H1 (cell line): ENCODE data around the gene ACY1. TPM values are rescaled to one million over a fixed set of nuclear protein-coding genes. Genes with fewer than 3 reads are reported as not detected.

Experiments
- CTCF ChIA-PET: fragments of 300-600 bp; sonication (Branson Sonifier 250); formaldehyde crosslinking; loops from one replicate; lab custom pipeline; 2021; ENCODE audit not compliant: partially characterized antibody; lab: Charles Lee
- POLR2A ChIA-PET: fragments of 300-600 bp; sonication (Branson Sonifier 250); formaldehyde crosslinking; loops from one replicate; lab custom pipeline; 2021; ENCODE audit warnings: inconsistent platforms; ENCODE audit not compliant: partially characterized antibody; lab: Charles Lee
- DNase-seq, 2 experiments: peaks; one replicate each; pipeline versions ENCODE4 v3.0.0 to v3.0.0-alpha.2; 2010 to 2022; ENCODE audit warnings: low spot score in 2 of 2, low read depth in 1 of 2, mixed read lengths in 1 of 2
- FAIRE-seq: peaks from 2 replicates; lab custom pipeline; 2011; peaks lifted over from hg19 to GRCh38; lab: Jason Lieb, UNC
- H2AFZ ChIP-seq: 2 replicates; pipeline ENCODE4 v1.8.1; 2012; ENCODE audit warnings: low read length, inconsistent platforms
- H2AK5ac ChIP-seq: 2 replicates; pipeline ENCODE4 v1.6.1; 2013; ENCODE audit warnings: low read depth, low read length
- H2BK120ac ChIP-seq: replicated peaks from 2 replicates; pipeline ENCODE3; 2013; ENCODE audit warnings: low read depth, low read length, inconsistent platforms
- H2BK12ac ChIP-seq: 2 replicates; pipeline ENCODE4 v1.6.1; 2013; ENCODE audit warnings: low read depth, low read length
- H2BK15ac ChIP-seq: 2 replicates; pipeline ENCODE4 v1.6.1; 2013; ENCODE audit warnings: low read length
- H2BK20ac ChIP-seq: 2 replicates; pipeline ENCODE4 v1.6.1; 2013; ENCODE audit warnings: low read length
- H2BK5ac ChIP-seq: 2 replicates; pipeline ENCODE4 v1.6.1; 2013; ENCODE audit warnings: low read depth, low read length
- H3K14ac ChIP-seq: 2 replicates; pipeline ENCODE4 v1.6.1; 2013; ENCODE audit warnings: inconsistent platforms; ENCODE audit not compliant: insufficient read length
- H3K18ac ChIP-seq: 2 replicates; pipeline ENCODE4 v1.6.1; 2013; ENCODE audit warnings: low read length; ENCODE audit errors: extremely low read depth
- H3K23ac ChIP-seq: 2 replicates; pipeline ENCODE4 v1.6.1; 2013; ENCODE audit warnings: inconsistent platforms; ENCODE audit not compliant: insufficient read length
- H3K23me2 ChIP-seq: 2 replicates; pipeline ENCODE4 v1.6.1; 2013; ENCODE audit warnings: low read depth, low read length
- H3K27ac ChIP-seq: 2 replicates; pipeline ENCODE4 v1.6.1; 2011; ENCODE audit warnings: low read depth, low read length, inconsistent platforms
- H3K27me3 ChIP-seq, 4 experiments: replicated peaks in 1 of 4; 1 replicate in 1 of 4; 2 replicates in 3 of 4; pipeline versions ENCODE4 v1.6.1 to v1.8.1; 2011 to 2013; ENCODE audit warnings: low read length in 3 of 4, mild to moderate bottlenecking in 3 of 4, inconsistent platforms in 2 of 4, mixed read lengths in 2 of 4, moderate library complexity in 1 of 4; ENCODE audit not compliant: control insufficient read depth in 3 of 4, insufficient read depth in 3 of 4; ENCODE audit errors: extremely low read depth in 1 of 4
- H3K36me3 ChIP-seq, 4 experiments: 2 replicates each; pipeline versions ENCODE4 v1.6.1 to v1.8.1; 2011 to 2013; ENCODE audit warnings: mild to moderate bottlenecking in 4 of 4, low read length in 3 of 4, moderate library complexity in 2 of 4, control low read depth in 1 of 4, inconsistent platforms in 1 of 4; ENCODE audit not compliant: insufficient read depth in 4 of 4, control insufficient read depth in 2 of 4
- H3K4ac ChIP-seq: replicated peaks from 2 replicates; pipeline ENCODE3; 2013; ENCODE audit warnings: low read length, low read depth, mixed read lengths, inconsistent platforms; ENCODE audit not compliant: insufficient read length
- H3K4me1 ChIP-seq, 4 experiments: replicated peaks in 1 of 4; 1 replicate in 1 of 4; 2 replicates in 3 of 4; pipeline versions ENCODE4 v1.6.1 to v1.8.1; 2011 to 2013; ENCODE audit warnings: low read length in 3 of 4, inconsistent platforms in 2 of 4, mixed read lengths in 1 of 4; ENCODE audit not compliant: insufficient read depth in 4 of 4, control insufficient read depth in 3 of 4
- H3K4me2 ChIP-seq, 2 experiments: 2 replicates each; pipeline versions ENCODE4 v1.6.1 to v1.8.1; 2011 to 2013; ENCODE audit warnings: low read depth in 2 of 2, low read length in 2 of 2, control low read depth in 1 of 2, inconsistent platforms in 1 of 2, mild to moderate bottlenecking in 1 of 2; ENCODE audit not compliant: insufficient read depth in 1 of 2
- H3K4me3 ChIP-seq, 4 experiments: fragments of 200-600, 300-600 bp in 1 of 4; sonication (generic), shearing (Covaris generic), sonication (Bioruptor Twin) in 1 of 4; 2 replicates each; pipeline versions ENCODE4 v1.5.1 to v1.8.1; 2011 to 2016; ENCODE audit warnings: low read length in 4 of 4, low read depth in 3 of 4, control low read depth in 2 of 4, inconsistent platforms in 2 of 4, mild to moderate bottlenecking in 2 of 4, mixed read lengths in 1 of 4, moderate library complexity in 1 of 4; ENCODE audit not compliant: insufficient read depth in 2 of 4; ENCODE audit errors: extremely low read depth in 1 of 4
- H3K56ac ChIP-seq: replicated peaks from 2 replicates; pipeline ENCODE3; 2013; ENCODE audit warnings: low read depth, mild to moderate bottlenecking, mixed read lengths, low read length, inconsistent platforms; ENCODE audit not compliant: insufficient read length
- H3K79me1 ChIP-seq: 2 replicates; pipeline ENCODE4 v1.6.1; 2013; ENCODE audit warnings: low read depth, low read length, control low read depth
- H3K79me2 ChIP-seq, 2 experiments: 2 replicates each; pipeline versions ENCODE4 v1.6.1 to v1.8.1; 2012 to 2013; ENCODE audit warnings: low read length in 2 of 2, mild to moderate bottlenecking in 2 of 2, inconsistent platforms in 1 of 2; ENCODE audit not compliant: insufficient read depth in 2 of 2, control insufficient read depth in 1 of 2
- H3K9ac ChIP-seq, 4 experiments: replicated peaks in 1 of 4; 1 replicate in 1 of 4; 2 replicates in 3 of 4; pipeline versions ENCODE4 v1.6.1 to v1.8.1; 2011 to 2013; ENCODE audit warnings: low read depth in 3 of 4, low read length in 3 of 4, control low read depth in 2 of 4, mild to moderate bottlenecking in 2 of 4, moderate library complexity in 2 of 4, inconsistent platforms in 1 of 4; ENCODE audit errors: extremely low read depth in 1 of 4
- H3K9me3 ChIP-seq, 2 experiments: 2 replicates each; pipeline versions ENCODE4 v1.6.1 to v1.8.1; 2012 to 2013; ENCODE audit warnings: mild to moderate bottlenecking in 2 of 2, moderate library complexity in 2 of 2, control low read depth in 1 of 2, inconsistent platforms in 1 of 2, low read depth in 1 of 2, low read length in 1 of 2, mixed read lengths in 1 of 2; ENCODE audit not compliant: insufficient read depth in 2 of 2
- H4K20me1 ChIP-seq, 2 experiments: replicated peaks in 1 of 2; 2 replicates each; pipeline versions ENCODE3 to v1.8.1; 2011 to 2013; ENCODE audit warnings: inconsistent platforms in 2 of 2, low read length in 2 of 2, mild to moderate bottlenecking in 1 of 2; ENCODE audit not compliant: insufficient read depth in 2 of 2, control insufficient read depth in 1 of 2
- H4K5ac ChIP-seq: 2 replicates; pipeline ENCODE4 v1.6.1; 2013; ENCODE audit warnings: low read length, low read depth, mixed read lengths, inconsistent platforms; ENCODE audit not compliant: insufficient read length
- H4K8ac ChIP-seq: 2 replicates; pipeline ENCODE4 v1.8.0; 2013; ENCODE audit warnings: mild to moderate bottlenecking, moderate library complexity, low read length, inconsistent platforms; ENCODE audit not compliant: insufficient read depth; ENCODE audit errors: extremely low read depth
- H4K91ac ChIP-seq: replicated peaks from 2 replicates; pipeline ENCODE3; 2013; ENCODE audit warnings: low read length, mixed read lengths, inconsistent platforms; ENCODE audit not compliant: insufficient read length
- RFX5 ChIP-seq: IDR thresholded peaks from 2 replicates; pipeline ENCODE4 v1.6.1; 2011; ENCODE audit warnings: low read depth, low read length, improper control_type of control experiment, borderline replicate concordance
- WGBS, 2 experiments: shearing (Covaris generic) in 1 of 2; methylation state at CpG; one replicate each; pipeline versions ENCODE4 v1.1.6 to v1.1.7; 2013 to 2015; ENCODE audit warnings: low lambda C conversion rate in 2 of 2, mixed read lengths in 2 of 2, inconsistent platforms in 1 of 2, low coverage in 1 of 2, missing lambda C conversion rate in 1 of 2; ENCODE audit not compliant: insufficient replicate concordance in 2 of 2, insufficient coverage in 1 of 2, insufficient read length in 1 of 2; ENCODE audit errors: extremely low coverage in 1 of 2, missing lambda C conversion rate in 1 of 2; 5-methylcytosine and 5-hydroxymethylcytosine counted together
- polyA plus RNA-seq, 7 experiments: library from polyadenylated mRNA; depleted of rRNA in 3 of 7; stranded (reverse) in 5 of 7; unstranded in 2 of 7; fragments of >200 nt in 5 of 7; fragments of 200-250 nt in 2 of 7; gene quantifications; 1 replicate in 5 of 7; 2 replicates in 1 of 7; 4 replicates in 1 of 7; pipeline versions ENCODE4 v1.2.1 to v1.2.3, GENCODE V29; 2011 to 2013; ENCODE audit warnings: missing spikeins in 2 of 7, mixed read lengths in 2 of 7
- total RNA-seq: library from RNA; stranded (reverse); fragmentation: NEBNext Ultra II Directional; extraction: Animal tissue kit (Norgen Biotek cat#: 25700); gene quantifications from 2 replicates; pipeline ENCODE4 v1.2.1, GENCODE V29; 2021

The ACY1 gene
- total and polyA plus RNA-seq, 2 of the 8 experiments (the other 6 are each of a cell fraction or from before 2014, with no cell fraction given), result 48.3 to 113 TPM

- Histone ChIP-seq H2BK12ac (no peak overlapping the region), H4K5ac (no peak overlapping the region), H3K23ac (no peak overlapping the region), H2BK5ac (no peak overlapping the region), H3K4me1 (peaks cover 0 to 13% (median 5%) of the 10 kb centered on the region in 4 experiments; a peak in 6 of 7 replicates), H3K79me1 (no peaks in the 10 kb centered on the region; the same call in none of the 2 replicates), H3K4me2 (no peak overlapping the region), H3K9ac (no peak overlapping the region), H3K27me3 (no peaks in the 10 kb centered on the region), H4K8ac (no peak overlapping the region), H3K4me3 (no peak overlapping the region), H2AFZ (no peak overlapping the region), H3K79me2 (no peaks in the 10 kb centered on the region; a peak in 1 of 4 replicates), H3K9me3 (no peaks in the 10 kb centered on the region), H2BK120ac (no peak overlapping the region), H3K4ac (no peak overlapping the region), H2AK5ac (no peak overlapping the region), H3K56ac (no peak overlapping the region), H3K23me2 (peaks cover 3% of the 10 kb centered on the region), H4K20me1 (peaks cover 2 to 3% of the 10 kb centered on the region in 2 experiments), H3K18ac (no peak overlapping the region), H3K36me3 (peaks cover 2 to 13% (median 7%) of the 10 kb centered on the region in 4 experiments; a peak in 6 of 8 replicates), H3K14ac (no peak overlapping the region), H2BK20ac (no peak overlapping the region), H3K27ac (no peak overlapping the region), H2BK15ac (no peak overlapping the region), H4K91ac (no peak overlapping the region)
- WGBS, 2 experiments, result 92% methylated on average over 7 of the region's 7 CpGs; no CpG with 5 or more reads in 1 of the 2 experiments
- POLR2A ChIA-PET, result interaction anchor here (1.1 to 25.9 kb wide), 3 partner anchors 8 to 17 kb away, joined by 3 to 923 read pairs (median 39); partner anchors contain the start of genes ABHD14A, ABHD14B, ACY1 and PCBP4
- CTCF ChIA-PET, result interaction anchor here (2.3 kb wide), 1 partner anchor 66 kb away, joined by 10 read pairs; no protein-coding TSS in a partner anchor
- DNase-seq, result no peak
- no peak for TF ChIP-seq RFX5
- no peak for FAIRE-seq
Observed at GRCh38 chr3:51987568-51987967, 4.2 kb downstream of the ACY1 start.
